A549 treated with Hydrocortisone at 1 μM for 4 hours (cell line): ENCODE results near the gene PDZK1. TPM values are rescaled to one million over a fixed set of nuclear protein-coding genes. Genes with fewer than 3 reads are reported as not detected.

ENCODE experiments used
- total RNA-seq: library from RNA; stranded (reverse); fragments of 200-300 nt; extraction: Qiagen RNA extraction; gene quantifications from 5 replicates; pipeline ENCODE4 v1.2.3, GENCODE V29; 2022

The PDZK1 gene
- total RNA-seq = 0.59 to 1.2 TPM (median 0.90 TPM) in 5 replicates

GRCh38 chr1:145707183-145707867, at the start of gene PDZK1:
PDZK1 (minus strand) TSS chr1:145707368; CDS start chr1:145688021, 19,347 bp downstream.

DNA sequence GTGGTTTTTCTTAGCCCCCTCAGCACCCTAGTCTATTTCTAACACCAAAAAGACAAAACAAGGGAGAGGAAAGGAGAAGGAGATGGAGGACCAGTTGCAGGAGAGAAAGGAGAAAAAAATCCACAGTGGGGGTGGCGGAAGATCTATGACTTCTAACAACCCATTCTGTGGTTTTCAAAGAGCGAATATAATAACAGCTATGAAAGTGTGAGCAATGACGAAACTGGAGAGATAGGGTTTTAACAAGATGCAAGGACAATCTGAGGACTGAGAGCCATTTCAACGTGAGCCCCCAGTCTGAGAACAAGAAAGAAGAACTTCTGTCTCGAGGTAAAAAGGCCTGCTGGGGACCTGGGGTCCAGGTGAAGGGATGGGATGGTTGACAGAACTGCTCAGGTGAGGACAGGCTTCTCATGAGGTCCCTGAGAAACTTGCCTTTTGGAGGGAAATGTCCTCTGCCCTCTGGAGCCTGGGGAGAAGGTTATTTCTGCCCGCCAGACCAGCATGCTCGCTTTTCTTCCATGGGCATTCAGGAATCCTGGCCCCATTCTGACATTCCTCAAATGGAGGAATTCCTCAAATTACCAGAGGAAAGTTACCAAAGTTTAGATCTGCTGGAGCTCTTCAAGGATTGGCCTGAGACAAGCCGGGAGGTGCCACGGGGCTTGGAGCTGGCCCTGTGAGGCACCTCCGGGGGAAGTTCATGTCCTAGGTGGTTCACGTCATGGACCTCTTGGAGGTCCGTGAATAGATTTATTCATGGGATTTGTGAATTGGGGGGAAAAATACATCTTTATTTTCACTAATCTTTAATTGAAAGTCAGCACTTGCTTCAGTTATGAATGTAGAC, 12.3 kb upstream of the PDZK1 start, which contains the start of gene CD160:
Gene CD160 (plus strand): TSS at position 270 of the 850 bp plus-strand sequence. CDS start 8,829 bp downstream, outside the sequence.

Other genes starting within 250 kb of the PDZK1 start
- gene GPR89A, start 99.4 kb downstream of the PDZK1 start, total RNA-seq = 15.3 to 18.4 TPM (median 16.2 TPM) in 5 replicates
- gene CD160, start 12.1 kb upstream of the PDZK1 start, total RNA-seq = 0.08 TPM in 1 of 5 replicates, not detected in the others
- 11.2 to 13.9 TPM (median 13.5 TPM) in 5 replicates for gene RNF115, start 116.7 kb upstream of the PDZK1 start, total RNA-seq
- 34.7 to 43.8 TPM (median 38.0 TPM) in 5 replicates for gene POLR3C, start 116.8 kb upstream of the PDZK1 start, total RNA-seq
- 6.5 to 8.0 TPM (median 7.1 TPM) in 5 replicates for gene NUDT17, start 138.3 kb upstream of the PDZK1 start, total RNA-seq
- 38.1 to 48.3 TPM (median 41.7 TPM) in 5 replicates for gene PIAS3, start 151.7 kb upstream of the PDZK1 start, total RNA-seq
- 0.03 to 0.08 TPM (median 0.05 TPM) in 5 replicates for gene ANKRD35, start 178.5 kb upstream of the PDZK1 start, total RNA-seq
- gene ITGA10, start 202.7 kb upstream of the PDZK1 start, total RNA-seq = 1.4 to 2.1 TPM (median 2.0 TPM) in 5 replicates
- gene PEX11B, start 211.3 kb upstream of the PDZK1 start, total RNA-seq = 32.2 to 39.7 TPM (median 37.6 TPM) in 5 replicates
- 218 to 249 TPM (median 223 TPM) in 5 replicates for gene RBM8A, start 220.1 kb upstream of the PDZK1 start, total RNA-seq